ENCODE measurements around the gene YIPF3. TPM values are rescaled to one million over a fixed set of nuclear protein-coding genes. Genes with fewer than 3 reads are reported as not detected.
"Not testable (repeated sequence)": the region's sequence is repeated elsewhere in the genome, so short reads cannot be mapped to it uniquely, and the experiment has no call there.

Gene YIPF3
- total RNA-seq (2022) (65.1 and 72.9 TPM in 2 replicates), Bru-seq, nascent RNA (percentile 83 among the genes with signal in this experiment), BruChase-seq, experiment 1, labeled RNA remaining after a 6-hour chase (percentile 93 among the genes with signal in this experiment), BruChase-seq, experiment 2, labeled RNA remaining after a 2-hour chase (percentile 81 among the genes with signal in this experiment)
- long read RNA-seq, transcript YIPF3-202 (9 exons, 1,576 nt) = major isoform, 82 of 125 reads
- long read RNA-seq, transcript YIPF3-208 (9 exons, 1,321 nt) = minor isoform, 10 of 125 reads
- long read RNA-seq, partial matches to known transcripts = 9 of 125 reads
- long read RNA-seq, other reads (novel, unspliced or antisense) = 23 of 125 reads

DNA sequence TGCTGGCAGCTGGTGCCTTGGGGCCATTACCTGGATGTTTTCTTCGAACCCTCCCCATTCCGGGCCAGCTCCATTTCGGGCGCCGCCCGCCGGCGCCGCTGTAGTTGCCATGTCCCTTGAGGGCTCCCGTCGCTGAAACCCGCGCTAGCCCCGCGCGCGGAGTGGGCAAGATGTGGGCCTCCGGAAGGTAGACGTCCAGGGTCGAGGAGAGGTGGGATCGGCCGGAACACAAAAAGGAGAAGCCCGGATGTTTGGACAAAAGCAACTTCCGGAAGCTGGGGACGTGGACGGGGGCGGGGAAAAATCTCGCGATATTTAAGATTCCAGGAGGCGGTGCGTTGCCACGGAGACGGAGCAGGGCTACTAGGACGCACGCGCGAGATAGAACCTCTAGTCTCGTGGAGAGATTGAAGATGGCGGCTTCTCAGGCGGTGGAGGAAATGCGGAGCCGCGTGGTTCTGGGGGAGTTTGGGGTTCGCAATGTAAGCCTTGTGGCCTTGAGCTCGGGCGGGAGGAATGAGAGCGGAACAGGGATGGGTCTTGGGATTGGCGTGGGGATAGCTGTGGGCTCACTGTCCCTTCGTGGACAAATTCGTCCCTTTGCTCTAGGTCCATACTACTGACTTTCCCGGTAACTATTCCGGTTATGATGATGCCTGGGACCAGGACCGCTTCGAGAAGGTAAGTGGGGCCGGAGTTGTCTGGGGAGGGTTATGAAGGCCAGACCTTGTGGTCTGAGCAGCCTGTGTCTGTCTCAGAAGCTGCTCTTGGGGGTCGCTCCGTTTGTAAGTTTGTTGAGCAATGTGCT is at the start of gene YIPF3, which contains the start of gene POLR1C:
Gene YIPF3, minus strand, starts transcription at position 230 of the 808 bp plus-strand sequence. Its CDS starts 119 bp downstream, at position 111.
Gene POLR1C, plus strand, starts transcription at position 393 of the 808 bp plus-strand sequence. Its CDS starts 21 bp downstream, at position 414.
- Mint-ChIP-seq H3K4me3 (ENCODE audit: unreplicated experiment) (no peak within 1 kb of the TSS), H3K27ac (ENCODE audit: low read depth, unreplicated experiment) (no peak within 1 kb of the TSS), H3K9me3 (ENCODE audit: unreplicated experiment) (no peaks in the 10 kb centered on the region), H3K4me1 (ENCODE audit: insufficient read depth, unreplicated experiment) (peaks cover 13% of the 10 kb centered on the region), H3K36me3 (ENCODE audit: insufficient read depth, unreplicated experiment) (peaks cover 28% of the 10 kb centered on the region), H3K27me3 (ENCODE audit: insufficient read depth, unreplicated experiment) (no peaks in the 10 kb centered on the region)
- BruUV-seq (replicated peaks) = TSS peak; percentile 67
- POLR2A ChIA-PET = interaction anchor here (0.6 to 3.8 kb wide), 36 partner anchors 9 to 771 kb away, joined by 3 to 27 read pairs (median 4); partner anchors contain the start of genes ABCC10, DLK2, DNPH1 and GTPBP2
- TF ChIP-seq, protein P1, sequence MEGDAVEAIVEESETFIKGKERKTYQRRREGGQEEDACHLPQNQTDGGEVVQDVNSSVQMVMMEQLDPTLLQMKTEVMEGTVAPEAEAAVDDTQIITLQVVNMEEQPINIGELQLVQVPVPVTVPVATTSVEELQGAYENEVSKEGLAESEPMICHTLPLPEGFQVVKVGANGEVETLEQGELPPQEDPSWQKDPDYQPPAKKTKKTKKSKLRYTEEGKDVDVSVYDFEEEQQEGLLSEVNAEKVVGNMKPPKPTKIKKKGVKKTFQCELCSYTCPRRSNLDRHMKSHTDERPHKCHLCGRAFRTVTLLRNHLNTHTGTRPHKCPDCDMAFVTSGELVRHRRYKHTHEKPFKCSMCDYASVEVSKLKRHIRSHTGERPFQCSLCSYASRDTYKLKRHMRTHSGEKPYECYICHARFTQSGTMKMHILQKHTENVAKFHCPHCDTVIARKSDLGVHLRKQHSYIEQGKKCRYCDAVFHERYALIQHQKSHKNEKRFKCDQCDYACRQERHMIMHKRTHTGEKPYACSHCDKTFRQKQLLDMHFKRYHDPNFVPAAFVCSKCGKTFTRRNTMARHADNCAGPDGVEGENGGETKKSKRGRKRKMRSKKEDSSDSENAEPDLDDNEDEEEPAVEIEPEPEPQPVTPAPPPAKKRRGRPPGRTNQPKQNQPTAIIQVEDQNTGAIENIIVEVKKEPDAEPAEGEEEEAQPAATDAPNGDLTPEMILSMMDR (IDR thresholded peaks at IDR 0.05; ENCODE audit: unreplicated experiment) = no peak
- CTCF ChIA-PET = interaction anchor here (0.7 to 2.5 kb wide), 5 partner anchors 9 to 130 kb away, joined by 4 to 8 read pairs (median 4); no protein-coding TSS in a partner anchor
- intact Hi-C loops (cut with micrococcal nuclease) = loop anchor here (5.0 kb wide), 1 partner anchor 345 kb away; the partner anchor contains the start of gene SRF
- DNase-seq (ENCODE audit: unreplicated experiment) = peak; percentile 98

DNA sequence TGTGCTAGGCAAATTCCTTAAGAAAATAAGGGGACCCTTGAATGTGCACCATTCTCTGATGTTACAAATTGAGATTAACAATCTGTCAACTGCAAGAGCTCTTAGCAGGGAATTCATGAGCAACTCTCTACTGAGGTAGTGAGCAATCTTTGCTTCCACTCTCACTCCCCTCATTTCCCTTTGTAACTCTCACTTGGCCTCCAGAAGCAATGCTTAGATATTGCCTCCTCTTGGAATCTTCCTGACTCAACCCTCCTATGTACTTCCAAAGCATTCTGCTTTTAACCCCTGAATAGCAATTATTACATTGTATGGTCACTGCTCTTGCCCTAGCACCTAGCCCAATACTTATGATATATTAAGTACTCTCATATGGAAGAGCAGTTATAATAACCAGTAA is 42.6 kb upstream of the YIPF3 start:
- Mint-ChIP-seq H3K36me3 (ENCODE audit: insufficient read depth, unreplicated experiment) (peaks cover 98% of the 10 kb centered on the region), H3K9me3 (ENCODE audit: unreplicated experiment) (no peaks in the 10 kb centered on the region), H3K27me3 (ENCODE audit: insufficient read depth, unreplicated experiment) (no peaks in the 10 kb centered on the region), H3K27ac (ENCODE audit: low read depth, unreplicated experiment) (no peak overlapping the region), H3K4me1 (ENCODE audit: insufficient read depth, unreplicated experiment) (no peaks in the 10 kb centered on the region), H3K4me3 (ENCODE audit: unreplicated experiment) (no peak overlapping the region)
- ChIA-PET CTCF (no interaction called here), POLR2A (interaction anchor here (0.9 to 1.4 kb wide), 2 partner anchors 10 to 16 kb away, joined by 3 to 4 read pairs; partner anchors contain the start of genes POLH and XPO5)
- DNase-seq (ENCODE audit: unreplicated experiment) = no peak
- BruUV-seq (replicated peaks) = TSS peak; percentile 10
- intact Hi-C loops (cut with micrococcal nuclease) = no loop called here
- TF ChIP-seq, protein P1 (IDR thresholded peaks at IDR 0.05; ENCODE audit: unreplicated experiment) = no peak

GRCh38 chr6:43557620-43558019 is 40.9 kb upstream of the YIPF3 start:
- POLR2A ChIA-PET; H3K4me3 Mint-ChIP-seq (ENCODE audit: unreplicated experiment); BruUV-seq (replicated peaks); H3K9me3 Mint-ChIP-seq (ENCODE audit: unreplicated experiment); H3K27me3 Mint-ChIP-seq (ENCODE audit: insufficient read depth, unreplicated experiment); H3K4me1 Mint-ChIP-seq (ENCODE audit: insufficient read depth, unreplicated experiment); DNase-seq (ENCODE audit: unreplicated experiment); H3K27ac Mint-ChIP-seq (ENCODE audit: low read depth, unreplicated experiment); intact Hi-C loops (cut with micrococcal nuclease): not testable (repeated sequence)
- H3K36me3 Mint-ChIP-seq (ENCODE audit: insufficient read depth, unreplicated experiment) = peaks cover 98% of the 10 kb centered on the region
- CTCF ChIA-PET = interaction anchor here (0.7 kb wide), 1 partner anchor 585 kb away, joined by 4 read pairs; no protein-coding TSS in a partner anchor

GRCh38 chr6:43547222-43547621 is 30.5 kb upstream of the YIPF3 start:
- H3K4me3 Mint-ChIP-seq (ENCODE audit: unreplicated experiment) = no peak overlapping the region
- intact Hi-C loops (cut with micrococcal nuclease) = no loop called here
- no peak for DNase-seq (ENCODE audit: unreplicated experiment)
- H3K4me1 Mint-ChIP-seq (ENCODE audit: insufficient read depth, unreplicated experiment) = no peaks in the 10 kb centered on the region
- H3K9me3 Mint-ChIP-seq (ENCODE audit: unreplicated experiment) = no peaks in the 10 kb centered on the region
- no peaks in the 10 kb centered on the region for H3K27me3 Mint-ChIP-seq (ENCODE audit: insufficient read depth, unreplicated experiment)
- CTCF ChIA-PET = no interaction called here
- TF ChIP-seq, protein P1 (IDR thresholded peaks at IDR 0.05; ENCODE audit: unreplicated experiment) = no peak
- no TSS peak for BruUV-seq (replicated peaks)
- POLR2A ChIA-PET = no interaction called here
- H3K27ac Mint-ChIP-seq (ENCODE audit: low read depth, unreplicated experiment) = no peak overlapping the region
- peaks cover 90% of the 10 kb centered on the region for H3K36me3 Mint-ChIP-seq (ENCODE audit: insufficient read depth, unreplicated experiment)
